A549 (cell line): Measurements from ENCODE around the gene TMEM132D. TPM values are rescaled to one million over a fixed set of nuclear protein-coding genes. Genes with fewer than 3 reads are reported as not detected.

Experiments used
- ATAC-seq, 2 experiments: fragments of 200-7000 bp in 1 of 2; fragments of >200 bp in 1 of 2; cut with Nextera tagmentation in 1 of 2; cut with Tn5 transposase in 1 of 2; 3 replicates each; pipeline versions ENCODE4 v1.8.0 to v1.9.1; 2018 to 2020; ENCODE audit warnings: mild to moderate bottlenecking in 1 of 2, moderate library complexity in 1 of 2
- CTCF ChIA-PET: fragments of 300-600 bp; sonication (Branson Sonifier 250); formaldehyde crosslinking; extraction: SDS; loops from one replicate; lab custom pipeline; 2021; ENCODE audit warnings: antibody characterized with exemption, inconsistent platforms; lab: Yijun Ruan, JAX
- POLR2A ChIA-PET: fragments of 350-600 bp; formaldehyde crosslinking; extraction: SDS; loops from one replicate; lab custom pipeline; 2021; ENCODE audit warnings: antibody characterized with exemption, inconsistent platforms; lab: Yijun Ruan, JAX
- DNase-seq, 2 experiments: peaks; one replicate each; pipeline versions ENCODE4 v3.0.0 to v3.0.0-alpha.2; 2011 to 2016; ENCODE audit warnings: low read depth in 1 of 2, low spot score in 1 of 2
- FAIRE-seq: peaks from 2 replicates; lab custom pipeline; 2011; peaks lifted over from hg19 to GRCh38; lab: Jason Lieb, UNC
- H3K27ac ChIP-seq, 2 experiments: fragments of >200 bp; sonication (Bioruptor Twin); formaldehyde crosslinking; 3 replicates each; pipeline ENCODE4 v1.5.1; 2016 to 2017
- H3K4me1 ChIP-seq: fragments of >200 bp; sonication (Bioruptor Twin); formaldehyde crosslinking; 3 replicates; pipeline ENCODE4 v1.6.1; 2016
- H3K4me2 ChIP-seq: fragments of >200 bp; sonication (Bioruptor Twin); formaldehyde crosslinking; 3 replicates; pipeline ENCODE4 v1.6.1; 2016
- H3K4me3 ChIP-seq: fragments of >200 bp; sonication (Bioruptor Twin); formaldehyde crosslinking; 3 replicates; pipeline ENCODE4 v1.5.1; 2016
- H3K9me3 ChIP-seq: fragments of >200 bp; sonication (Bioruptor Twin); formaldehyde crosslinking; 3 replicates; pipeline ENCODE4 v1.6.1; 2016
- BHLHE40 ChIP-seq: IDR thresholded peaks from 2 replicates; pipeline ENCODE4 v1.6.1; 2012; ENCODE audit warnings: low read depth, low read length, inconsistent platforms
- CBX8 ChIP-seq: fragments of 200-600 bp; sonication (generic); IDR thresholded peaks from 2 replicates; pipeline ENCODE4 v1.6.1; 2016
- CHD2 ChIP-seq: fragments of 150-350 bp; IDR thresholded peaks from 2 replicates; pipeline ENCODE4 v1.6.1; 2014; ENCODE audit warnings: low read length; ENCODE audit not compliant: partially characterized antibody
- EHF ChIP-seq: fragments of 250-450 bp; sonication (Bioruptor Pico); IDR thresholded peaks from 2 replicates; pipeline ENCODE4 v1.5.0; 2020; ENCODE audit warnings: mild to moderate bottlenecking
- EHMT2 ChIP-seq: fragments of 200-600 bp; sonication (generic); IDR thresholded peaks from 2 replicates; pipeline ENCODE4 v1.6.1; 2016; ENCODE audit warnings: antibody characterized with exemption, low read depth, mild to moderate bottlenecking, moderate library complexity
- EP300 ChIP-seq, 2 experiments: fragments of >200 bp; sonication (Bioruptor Twin); formaldehyde crosslinking; IDR thresholded peaks; 2 replicates in 1 of 2; 3 replicates in 1 of 2; pipeline ENCODE4 v1.6.1; 2016 to 2017
- FOSB ChIP-seq: fragments of 250-450 bp; sonication (Bioruptor Pico); IDR thresholded peaks from 2 replicates; pipeline ENCODE4 v1.5.0; 2020; ENCODE audit warnings: mild to moderate bottlenecking, moderate library complexity
- FOSL2 ChIP-seq, 2 experiments: fragments of 450-650 bp in 1 of 2; fragments of >200 bp in 1 of 2; sonication (Bioruptor Twin) in 1 of 2; formaldehyde crosslinking; IDR thresholded peaks; 2 replicates each; pipeline versions ENCODE4 v1.5.0 to v1.6.1; 2016 to 2020; ENCODE audit warnings: mild to moderate bottlenecking in 1 of 2, moderate library complexity in 1 of 2
- FOXS1 ChIP-seq: fragments of 250-450 bp; sonication (Bioruptor Pico); IDR thresholded peaks from 2 replicates; pipeline ENCODE4 v1.5.0; 2020; ENCODE audit warnings: mild to moderate bottlenecking, moderate library complexity
- HOXA7 ChIP-seq: fragments of 250-450 bp; sonication (Bioruptor Pico); IDR thresholded peaks from 2 replicates; pipeline ENCODE4 v1.5.0; 2020; ENCODE audit warnings: mild to moderate bottlenecking, moderate library complexity
- KDM5A ChIP-seq: fragments of 200-600 bp; sonication (generic); IDR thresholded peaks from 2 replicates; pipeline ENCODE4 v1.6.1; 2016; ENCODE audit warnings: antibody characterized with exemption, mild to moderate bottlenecking
- MAFK ChIP-seq: fragments of 450-650 bp; IDR thresholded peaks from 2 replicates; pipeline ENCODE4 v1.6.1; 2014; ENCODE audit not compliant: partially characterized antibody
- NPAS2 ChIP-seq: fragments of 250-450 bp; sonication (Bioruptor Pico); IDR thresholded peaks from 2 replicates; pipeline ENCODE4 v1.8.0; 2022; ENCODE audit warnings: mild to moderate bottlenecking, moderate library complexity, borderline replicate concordance
- NR3C1 ChIP-seq: fragments of >200 bp; sonication (Bioruptor Twin); formaldehyde crosslinking; IDR thresholded peaks from 3 replicates; pipeline ENCODE4 v1.6.1; 2017
- RAD21 ChIP-seq, 2 experiments: fragments of >200 bp in 1 of 2; sonication (Bioruptor Twin) in 1 of 2; formaldehyde crosslinking in 1 of 2; IDR thresholded peaks in 1 of 2; conservative IDR thresholded peaks in 1 of 2; 2 replicates in 1 of 2; 3 replicates in 1 of 2; pipeline ENCODE4 v1.6.1; 2012 to 2018; ENCODE audit warnings: inconsistent platforms in 1 of 2
- ZC3H11A ChIP-seq: fragments of 450-650 bp; IDR thresholded peaks from 2 replicates; pipeline ENCODE4 v1.6.1; 2014; ENCODE audit warnings: antibody characterized with exemption, mild to moderate bottlenecking
- WGBS: methylation state at CpG from one replicate; pipeline ENCODE4 v1.1.6; 2017; ENCODE audit errors: missing lambda C conversion rate; 5-methylcytosine and 5-hydroxymethylcytosine counted together
- polyA plus RNA-seq, 4 experiments: library from polyadenylated mRNA; depleted of rRNA in 3 of 4; stranded (reverse); fragments of >200 nt; fragmentation: RNase III in 1 of 4; extraction: RNeasy Plus Mini Kit Qiagen cat#74134 plus additional on column Dnase treatment in 1 of 4; gene quantifications; 2 replicates in 3 of 4; 3 replicates in 1 of 4; pipeline ENCODE4 v1.2.3, GENCODE V29; 2011 to 2017
- TF ChIP-seq, protein P1 (sequence below): fragments of >200 bp; sonication (Bioruptor Twin); formaldehyde crosslinking; IDR thresholded peaks from 3 replicates; pipeline ENCODE4 v1.5.1; 2016
- TF ChIP-seq, protein P2 (sequence below): fragments of 450-650 bp; IDR thresholded peaks from 2 replicates; pipeline ENCODE4 v1.6.1; 2014; ENCODE audit warnings: antibody characterized with exemption
- TF ChIP-seq, protein P3 (sequence below): fragments of >200 bp; sonication (Bioruptor Twin); formaldehyde crosslinking; IDR thresholded peaks from 3 replicates; pipeline ENCODE4 v1.6.1; 2016

TMEM132D gene
- polyA plus RNA-seq, 2 of the 4 experiments (the other 2 are of a cell fraction), result not detected

DNA sequence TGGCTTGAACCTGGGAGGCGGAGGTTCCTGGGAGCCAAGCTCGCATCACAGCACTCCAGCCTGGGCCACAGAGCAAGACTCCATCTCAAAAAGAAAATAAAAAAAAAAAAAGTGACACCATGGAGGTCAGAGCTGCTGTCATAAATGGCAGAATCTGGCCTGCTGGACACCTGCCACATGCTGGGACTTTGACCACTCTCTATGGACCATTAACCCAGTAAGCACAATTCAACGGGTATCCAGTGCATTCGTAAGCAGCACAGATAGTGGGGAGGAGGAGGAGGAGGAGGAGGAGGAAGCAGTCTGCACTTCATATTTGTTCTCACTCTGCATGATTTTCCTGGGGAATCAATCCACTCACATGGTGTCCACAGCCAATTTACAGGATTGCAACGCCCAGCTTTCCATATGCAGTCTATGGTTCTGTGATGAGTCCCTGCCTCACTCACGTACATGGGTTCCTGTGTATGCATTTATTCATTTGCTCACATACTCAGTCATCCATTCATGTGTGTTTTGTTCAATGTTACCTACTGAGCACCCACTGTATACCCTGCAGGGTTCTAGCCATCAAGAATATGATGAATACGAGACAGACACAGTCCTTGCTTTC, 723.8 kb downstream of the TMEM132D start:
- ATAC-seq, result no peak
- WGBS, result 8% methylated on average over 7 of the region's 7 CpGs
- Histone ChIP-seq H3K27ac (no peak overlapping the region), H3K4me1 (no peaks in the 10 kb centered on the region)
- POLR2A ChIA-PET, result no interaction called here
- FAIRE-seq, result no peak
- TF ChIP-seq, protein P1, sequence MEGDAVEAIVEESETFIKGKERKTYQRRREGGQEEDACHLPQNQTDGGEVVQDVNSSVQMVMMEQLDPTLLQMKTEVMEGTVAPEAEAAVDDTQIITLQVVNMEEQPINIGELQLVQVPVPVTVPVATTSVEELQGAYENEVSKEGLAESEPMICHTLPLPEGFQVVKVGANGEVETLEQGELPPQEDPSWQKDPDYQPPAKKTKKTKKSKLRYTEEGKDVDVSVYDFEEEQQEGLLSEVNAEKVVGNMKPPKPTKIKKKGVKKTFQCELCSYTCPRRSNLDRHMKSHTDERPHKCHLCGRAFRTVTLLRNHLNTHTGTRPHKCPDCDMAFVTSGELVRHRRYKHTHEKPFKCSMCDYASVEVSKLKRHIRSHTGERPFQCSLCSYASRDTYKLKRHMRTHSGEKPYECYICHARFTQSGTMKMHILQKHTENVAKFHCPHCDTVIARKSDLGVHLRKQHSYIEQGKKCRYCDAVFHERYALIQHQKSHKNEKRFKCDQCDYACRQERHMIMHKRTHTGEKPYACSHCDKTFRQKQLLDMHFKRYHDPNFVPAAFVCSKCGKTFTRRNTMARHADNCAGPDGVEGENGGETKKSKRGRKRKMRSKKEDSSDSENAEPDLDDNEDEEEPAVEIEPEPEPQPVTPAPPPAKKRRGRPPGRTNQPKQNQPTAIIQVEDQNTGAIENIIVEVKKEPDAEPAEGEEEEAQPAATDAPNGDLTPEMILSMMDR, result no peak
- TF ChIP-seq ZC3H11A, result no peak
- TF ChIP-seq, all 56 proteins: peak for 0
- CTCF ChIA-PET, result interaction anchor here (0.6 kb wide), 1 partner anchor 119 kb away, joined by 3 read pairs; no protein-coding TSS in a partner anchor
- no peak overlapping the region for H3K4me2 ChIP-seq
- no peaks in the 10 kb centered on the region for H3K9me3 ChIP-seq
- no peak for DNase-seq
- H3K4me3 ChIP-seq, result no peak overlapping the region

DNA sequence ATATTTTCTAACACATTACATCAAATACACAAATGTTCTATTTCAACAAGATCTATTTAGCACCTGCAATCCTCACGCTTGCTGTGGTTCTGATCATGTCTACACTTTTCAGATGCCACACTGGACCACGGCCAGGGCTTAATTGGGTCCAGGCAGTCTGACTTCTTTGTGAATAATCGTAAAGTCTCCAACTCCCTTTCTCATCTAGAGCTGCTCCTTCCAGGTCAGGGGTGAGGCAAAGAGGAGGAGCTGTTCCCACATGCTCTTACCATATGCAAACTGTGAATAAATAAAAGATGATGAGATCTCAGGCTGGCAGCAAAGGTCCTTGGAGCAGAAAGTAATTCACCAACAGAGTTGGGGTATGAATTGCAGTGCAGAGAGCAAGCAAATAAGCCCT, 733.9 kb downstream of the TMEM132D start:
- Histone ChIP-seq H3K9me3 (0 out of 3 replicates have a peak, but pooled peaks cover 5% of the 10 kb centered on the region), H3K4me3 (no peak overlapping the region), H3K4me1 (no peaks in the 10 kb centered on the region)
- CTCF ChIA-PET, result no interaction called here
- ATAC-seq, result no peak
- no peak for TF ChIP-seq EHMT2
- TF ChIP-seq RAD21 (conservative IDR thresholded peaks at IDR 0.05 in 1 of 2, IDR thresholded peaks at IDR 0.05 in 1 of 2), result no peak
- no peak for TF ChIP-seq KDM5A
- no peak for TF ChIP-seq MAFK
- no peak for TF ChIP-seq NR3C1
- no peak for TF ChIP-seq FOSB (CRISPR knock-in tag)
- no peak for TF ChIP-seq ZC3H11A
- TF ChIP-seq, protein P2, sequence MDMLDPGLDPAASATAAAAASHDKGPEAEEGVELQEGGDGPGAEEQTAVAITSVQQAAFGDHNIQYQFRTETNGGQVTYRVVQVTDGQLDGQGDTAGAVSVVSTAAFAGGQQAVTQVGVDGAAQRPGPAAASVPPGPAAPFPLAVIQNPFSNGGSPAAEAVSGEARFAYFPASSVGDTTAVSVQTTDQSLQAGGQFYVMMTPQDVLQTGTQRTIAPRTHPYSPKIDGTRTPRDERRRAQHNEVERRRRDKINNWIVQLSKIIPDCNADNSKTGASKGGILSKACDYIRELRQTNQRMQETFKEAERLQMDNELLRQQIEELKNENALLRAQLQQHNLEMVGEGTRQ, result no peak
- no peak for TF ChIP-seq CHD2
- TF ChIP-seq FOXS1 (CRISPR knock-in tag), result no peak
- no peak for TF ChIP-seq BHLHE40
- TF ChIP-seq, all 56 proteins: peak for 0
- H3K4me2 ChIP-seq, result no peak overlapping the region
- POLR2A ChIA-PET, result no interaction called here
- no peak overlapping the region for H3K27ac ChIP-seq
- WGBS, result 0% methylated on average over 3 of the region's 3 CpGs
- DNase-seq, result no peak
- no peak for FAIRE-seq

DNA sequence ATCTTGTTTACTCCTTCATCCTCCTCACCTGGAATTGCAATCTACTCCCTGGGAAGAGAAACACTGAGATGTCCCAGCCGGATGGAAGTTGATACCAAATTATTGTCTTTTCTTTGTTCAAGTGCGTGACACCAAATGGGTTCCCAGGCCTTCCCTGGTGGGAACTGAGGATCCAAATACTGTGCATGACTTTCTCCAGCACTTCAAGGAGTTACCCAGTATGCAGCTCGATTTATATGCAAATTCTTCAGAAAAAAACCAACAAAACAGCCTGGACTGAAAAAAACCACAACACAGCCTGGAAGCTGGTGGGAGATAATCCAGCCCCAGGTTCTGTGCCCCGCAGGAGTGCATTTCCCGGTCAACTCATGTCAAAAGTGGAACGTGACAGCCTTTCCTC, 740.0 kb downstream of the TMEM132D start:
- no peak overlapping the region for H3K4me3 ChIP-seq
- DNase-seq, result no peak
- no peaks in the 10 kb centered on the region for H3K4me1 ChIP-seq
- H3K4me2 ChIP-seq, result no peak overlapping the region
- FAIRE-seq, result no peak
- H3K27ac ChIP-seq, result no peak overlapping the region
- WGBS, result 2% methylated on average over 6 of the region's 6 CpGs
- CTCF ChIA-PET, result no interaction called here
- POLR2A ChIA-PET, result no interaction called here
- 0 out of 3 replicates have a peak, but pooled peaks cover 5% of the 10 kb centered on the region for H3K9me3 ChIP-seq
- TF ChIP-seq CBX8 (no peak), EHF (CRISPR knock-in tag) (no peak), EP300 (IDR thresholded peaks at IDR 0.05) (no peak), HOXA7 (CRISPR knock-in tag) (no peak), FOSL2 (IDR thresholded peaks at IDR 0.05) (no peak), FOSL2 (CRISPR knock-in tag; IDR thresholded peaks at IDR 0.05) (no peak), NPAS2 (CRISPR knock-in tag) (no peak)
- TF ChIP-seq, protein P3, sequence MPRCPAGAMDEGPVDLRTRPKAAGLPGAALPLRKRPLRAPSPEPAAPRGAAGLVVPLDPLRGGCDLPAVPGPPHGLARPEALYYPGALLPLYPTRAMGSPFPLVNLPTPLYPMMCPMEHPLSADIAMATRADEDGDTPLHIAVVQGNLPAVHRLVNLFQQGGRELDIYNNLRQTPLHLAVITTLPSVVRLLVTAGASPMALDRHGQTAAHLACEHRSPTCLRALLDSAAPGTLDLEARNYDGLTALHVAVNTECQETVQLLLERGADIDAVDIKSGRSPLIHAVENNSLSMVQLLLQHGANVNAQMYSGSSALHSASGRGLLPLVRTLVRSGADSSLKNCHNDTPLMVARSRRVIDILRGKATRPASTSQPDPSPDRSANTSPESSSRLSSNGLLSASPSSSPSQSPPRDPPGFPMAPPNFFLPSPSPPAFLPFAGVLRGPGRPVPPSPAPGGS, result no peak
- ATAC-seq, result no peak
